Colonic mucosa (tissue), 4 donors: Measurements from ENCODE around the gene IL4I1. TPM values are rescaled to one million over a fixed set of nuclear protein-coding genes. Genes with fewer than 3 reads are reported as not detected.
A peak's percentile ranks its signal among the peaks of the same experiment; 100 is the strongest.

Experiments used
- DNase-seq: peaks from one replicate; pipeline ENCODE4 v3.0.0-alpha.2; 2020
- H3K27ac ChIP-seq: fragments of 200-600 bp; one replicate; pipeline ENCODE4 v1.8.0; 2021
- H3K27me3 ChIP-seq: fragments of 200-600 bp; one replicate; pipeline ENCODE4 v1.8.0; 2021
- H3K36me3 ChIP-seq: fragments of 200-600 bp; one replicate; pipeline ENCODE4 v1.8.0; 2021
- H3K4me1 ChIP-seq: fragments of 200-600 bp; one replicate; pipeline ENCODE4 v1.8.0; 2021; ENCODE audit warnings: mild to moderate bottlenecking
- H3K4me3 ChIP-seq: fragments of 200-600 bp; one replicate; pipeline ENCODE4 v1.8.0; 2021
- H3K9ac ChIP-seq, 2 donors: one replicate each; pipeline ENCODE4 v1.7.0; 2013; ENCODE audit warnings: control low read depth in 2 of 2, low read depth in 2 of 2, low read length in 2 of 2
- H3K9me3 ChIP-seq: fragments of 200-600 bp; one replicate; pipeline ENCODE4 v1.8.0; 2021
- CTCF ChIP-seq: fragments of 200-600 bp; IDR thresholded peaks from one replicate; pipeline ENCODE4 v1.8.0; 2022; ENCODE audit warnings: antibody characterized with exemption, mild to moderate bottlenecking
- intact Hi-C: fragments of 100-400 bp; cut with DNase I; formaldehyde crosslinking; loops from one replicate; pipeline ENCODE4 v1.14.1; 2022
- total RNA-seq, 2 donors: library from RNA; stranded (reverse); fragmentation: NEBNext Ultra II Directional in 1 of 2; extraction: Animal tissue kit (Norgen Biotek cat#: 25700) in 1 of 2; gene quantifications; one replicate each; pipeline ENCODE4 v1.2.1, GENCODE V29; 2021
- donor health status: healthy.
- donor health status: DM: no; HTN: no; CAD: no.
- donor health status: DM: no; HTN: no; CAD: no.

The IL4I1 gene
- total RNA-seq, 2 donors from 2014 or later = 1.0 to 2.4 TPM

DNA sequence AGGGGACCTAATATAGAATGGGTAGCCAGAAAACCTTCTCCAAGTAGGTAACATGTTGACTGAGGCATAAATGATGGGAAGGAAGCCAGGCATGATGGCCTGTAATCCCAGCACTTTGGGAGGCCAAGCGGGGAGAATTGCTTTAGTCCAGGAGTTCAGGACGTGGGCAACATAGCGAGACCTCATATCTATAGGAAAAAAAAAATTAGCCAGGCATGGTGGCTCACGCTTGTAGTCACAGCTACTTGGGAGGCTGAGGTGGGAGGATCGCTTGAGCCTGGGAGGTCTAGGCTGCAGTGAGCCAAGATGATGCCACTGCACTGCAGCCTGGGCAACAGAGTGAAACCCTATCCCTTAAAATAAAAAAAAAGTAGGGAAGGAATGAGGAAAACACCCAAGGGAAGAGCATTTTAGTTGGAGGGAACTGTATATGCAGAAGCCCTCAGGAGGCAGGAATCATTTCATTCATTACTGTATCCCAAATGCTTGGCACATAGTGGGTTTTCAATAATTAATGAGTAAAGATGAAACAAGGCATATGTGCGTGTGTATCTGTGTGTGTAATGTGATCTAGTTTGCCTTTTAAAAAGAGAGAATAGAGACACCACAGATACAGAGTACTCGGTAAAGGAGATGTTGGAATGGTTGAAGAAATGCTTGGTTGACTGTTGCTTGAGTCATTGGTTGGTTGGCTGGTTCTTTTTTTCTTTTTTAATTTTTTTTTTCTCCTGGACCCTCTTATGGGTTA, 34.8 kb upstream of the IL4I1 start:
- no peak for TF ChIP-seq CTCF
- intact Hi-C loops = no loop called here
- no peak for DNase-seq
- no peaks in the 10 kb centered on the region for H3K27me3 ChIP-seq
- H3K9ac ChIP-seq = no peak overlapping the region
- H3K9me3 ChIP-seq = no peaks in the 10 kb centered on the region
- no peak overlapping the region for H3K27ac ChIP-seq
- H3K4me1 ChIP-seq = peaks cover 7% of the 10 kb centered on the region
- H3K36me3 ChIP-seq = no peaks in the 10 kb centered on the region
- no peak overlapping the region for H3K4me3 ChIP-seq

- H3K9me3 ChIP-seq = no peaks in the 10 kb centered on the region
- peaks cover 7% of the 10 kb centered on the region for H3K4me1 ChIP-seq
- peak; percentile 36 for DNase-seq
- intact Hi-C loops = no loop called here
- peak overlapping the region; percentile 99 for H3K4me3 ChIP-seq
- no peak overlapping the region for H3K9ac ChIP-seq
- H3K27me3 ChIP-seq = no peaks in the 10 kb centered on the region
- TF ChIP-seq CTCF = no peak
- H3K27ac ChIP-seq = no peak overlapping the region
- H3K36me3 ChIP-seq = no peaks in the 10 kb centered on the region
Observed at GRCh38 chr19:49930483-49931011, 33.9 kb upstream of the IL4I1 start.

- peaks cover 7% of the 10 kb centered on the region for H3K4me1 ChIP-seq
- H3K27ac ChIP-seq = peak overlapping the region; percentile 96
- H3K27me3 ChIP-seq = no peaks in the 10 kb centered on the region
- H3K4me3 ChIP-seq = peak overlapping the region; percentile 99
- H3K9ac ChIP-seq = peak overlapping the region; percentile 88 to 95
- no peaks in the 10 kb centered on the region for H3K9me3 ChIP-seq
- peaks cover 4% of the 10 kb centered on the region for H3K36me3 ChIP-seq
- intact Hi-C loops = no loop called here
- no peak for TF ChIP-seq CTCF
- peak; percentile 95 for DNase-seq
Observed at GRCh38 chr19:49929611-49930482, 33.2 kb upstream of the IL4I1 start.

GRCh38 chr19:49929121-49929610, 32.5 kb upstream of the IL4I1 start, which contains the start of the genes ATF5 and NUP62:
Gene ATF5, plus strand, starts transcription at chr19:49929205. Its CDS starts 1,646 bp downstream, at chr19:49930851.
Gene NUP62, minus strand, starts transcription at chr19:49929504. Its CDS starts 19,697 bp downstream, at chr19:49909807.
- no peak for TF ChIP-seq CTCF
- peaks cover 4% of the 10 kb centered on the region for H3K36me3 ChIP-seq

DNA sequence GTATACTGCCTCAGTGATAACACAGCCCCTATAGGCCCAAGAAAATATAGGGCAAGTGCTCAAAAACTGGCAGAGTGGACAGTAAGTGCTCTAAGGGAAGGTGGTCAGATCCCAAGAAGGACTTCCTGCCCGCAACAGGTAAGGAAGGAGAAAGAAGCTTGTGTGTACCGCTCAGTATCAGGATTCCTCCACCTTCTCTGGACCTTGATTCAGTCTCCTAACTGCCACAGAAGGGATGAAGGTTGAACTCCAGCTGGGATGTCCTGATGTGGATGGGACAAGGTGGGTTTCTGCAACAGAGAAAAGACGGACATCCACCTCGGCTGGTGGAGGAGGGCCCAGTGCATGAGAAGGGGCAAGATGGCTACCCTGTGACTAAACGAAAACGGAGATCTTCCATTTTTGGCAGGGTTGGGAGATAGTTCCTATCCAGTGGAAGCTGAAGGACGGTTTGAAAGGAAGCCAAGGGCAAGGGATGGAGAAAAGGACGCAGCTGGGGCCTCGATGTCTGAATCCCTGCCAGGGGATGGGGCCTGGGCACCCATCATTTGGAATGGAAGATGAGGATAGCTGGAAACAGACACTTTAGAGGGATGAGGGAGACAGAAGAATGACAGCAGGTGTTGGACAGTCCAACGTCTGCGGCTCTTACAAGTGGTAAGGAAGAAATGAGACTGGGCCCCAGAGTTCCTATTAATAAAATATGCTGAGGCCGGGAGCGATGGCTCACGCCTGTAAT, 31.0 kb upstream of the IL4I1 start:
- Histone ChIP-seq H3K9me3 (no peaks in the 10 kb centered on the region), H3K9ac (no peak overlapping the region), H3K4me1 (peaks cover 7% of the 10 kb centered on the region), H3K27me3 (no peaks in the 10 kb centered on the region), H3K4me3 (peak overlapping the region; percentile 99), H3K36me3 (peaks cover 8% of the 10 kb centered on the region), H3K27ac (peak overlapping the region; percentile 96)
- no peak for DNase-seq
- intact Hi-C loops = no loop called here
- no peak for TF ChIP-seq CTCF

More at GRCh38 chr19:49929121-49929610, 32.5 kb upstream of the IL4I1 start, which contains the start of the genes ATF5 and NUP62:
- peak within 1 kb of the TSS; percentile 88 to 95 for H3K9ac ChIP-seq
- H3K27ac ChIP-seq = peak within 1 kb of the TSS; percentile 96
- DNase-seq = peak; percentile 91
- H3K9me3 ChIP-seq = no peaks in the 10 kb centered on the region
- no peaks in the 10 kb centered on the region for H3K27me3 ChIP-seq
- H3K4me1 ChIP-seq = peaks cover 7% of the 10 kb centered on the region
- H3K4me3 ChIP-seq = peak within 1 kb of the TSS; percentile 99
- intact Hi-C loops = no loop called here
